Measurements from ENCODE around the gene NR2C2.

DNA sequence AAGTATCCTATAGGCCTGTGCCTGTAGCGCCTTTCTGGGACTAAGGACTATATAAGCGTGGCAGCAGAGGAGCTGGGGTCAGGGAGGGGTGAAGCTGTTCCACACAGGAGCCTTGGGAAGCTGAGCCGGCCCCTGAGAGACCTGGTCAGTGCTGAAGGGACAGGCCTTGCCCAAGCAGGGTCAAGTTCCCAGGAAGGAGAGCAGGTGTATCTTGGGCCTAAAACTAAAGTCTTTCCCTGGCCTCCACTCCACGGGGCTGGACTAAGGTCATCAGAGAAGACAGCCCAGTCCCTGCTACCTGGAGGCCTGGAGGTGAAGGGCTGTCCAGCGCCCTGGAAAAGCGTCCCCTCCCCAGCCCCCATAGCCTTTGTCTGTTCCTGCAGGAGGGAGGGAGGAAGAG, 23.9 kb upstream of the NR2C2 start:
- TF ChIP-seq, protein P1, sequence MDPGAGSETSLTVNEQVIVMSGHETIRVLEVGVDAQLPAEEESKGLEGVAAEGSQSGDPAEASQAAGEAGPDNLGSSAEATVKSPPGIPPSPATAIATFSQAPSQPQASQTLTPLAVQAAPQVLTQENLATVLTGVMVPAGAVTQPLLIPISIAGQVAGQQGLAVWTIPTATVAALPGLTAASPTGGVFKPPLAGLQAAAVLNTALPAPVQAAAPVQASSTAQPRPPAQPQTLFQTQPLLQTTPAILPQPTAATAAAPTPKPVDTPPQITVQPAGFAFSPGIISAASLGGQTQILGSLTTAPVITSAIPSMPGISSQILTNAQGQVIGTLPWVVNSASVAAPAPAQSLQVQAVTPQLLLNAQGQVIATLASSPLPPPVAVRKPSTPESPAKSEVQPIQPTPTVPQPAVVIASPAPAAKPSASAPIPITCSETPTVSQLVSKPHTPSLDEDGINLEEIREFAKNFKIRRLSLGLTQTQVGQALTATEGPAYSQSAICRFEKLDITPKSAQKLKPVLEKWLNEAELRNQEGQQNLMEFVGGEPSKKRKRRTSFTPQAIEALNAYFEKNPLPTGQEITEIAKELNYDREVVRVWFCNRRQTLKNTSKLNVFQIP (CRISPR knock-in tag; IDR thresholded peaks at IDR 0.05; ENCODE audit: borderline replicate concordance, low read depth), result no peak
- TF ChIP-seq ARNTL (CRISPR knock-in tag; IDR thresholded peaks at IDR 0.05; ENCODE audit: borderline replicate concordance, low read depth) (no peak), ZC3H10 (CRISPR knock-in tag; IDR thresholded peaks at IDR 0.05) (no peak), ZFP3 (CRISPR knock-in tag; IDR thresholded peaks at IDR 0.05) (no peak), ESRRG (CRISPR knock-in tag; IDR thresholded peaks at IDR 0.05) (no peak), RARB (CRISPR knock-in tag; IDR thresholded peaks at IDR 0.05) (no peak), PPARA (CRISPR knock-in tag; IDR thresholded peaks at IDR 0.05; ENCODE audit: borderline replicate concordance) (no peak), ZNF565 (CRISPR knock-in tag; conservative IDR thresholded peaks at IDR 0.05; ENCODE audit: low read depth) (no peak), ISL1 (CRISPR knock-in tag; IDR thresholded peaks at IDR 0.05) (no peak), TCF4 (CRISPR knock-in tag; IDR thresholded peaks at IDR 0.05; ENCODE audit: borderline replicate concordance) (no peak), SNAI2 (CRISPR knock-in tag; IDR thresholded peaks at IDR 0.05) (no peak)
- TF ChIP-seq, protein P2, sequence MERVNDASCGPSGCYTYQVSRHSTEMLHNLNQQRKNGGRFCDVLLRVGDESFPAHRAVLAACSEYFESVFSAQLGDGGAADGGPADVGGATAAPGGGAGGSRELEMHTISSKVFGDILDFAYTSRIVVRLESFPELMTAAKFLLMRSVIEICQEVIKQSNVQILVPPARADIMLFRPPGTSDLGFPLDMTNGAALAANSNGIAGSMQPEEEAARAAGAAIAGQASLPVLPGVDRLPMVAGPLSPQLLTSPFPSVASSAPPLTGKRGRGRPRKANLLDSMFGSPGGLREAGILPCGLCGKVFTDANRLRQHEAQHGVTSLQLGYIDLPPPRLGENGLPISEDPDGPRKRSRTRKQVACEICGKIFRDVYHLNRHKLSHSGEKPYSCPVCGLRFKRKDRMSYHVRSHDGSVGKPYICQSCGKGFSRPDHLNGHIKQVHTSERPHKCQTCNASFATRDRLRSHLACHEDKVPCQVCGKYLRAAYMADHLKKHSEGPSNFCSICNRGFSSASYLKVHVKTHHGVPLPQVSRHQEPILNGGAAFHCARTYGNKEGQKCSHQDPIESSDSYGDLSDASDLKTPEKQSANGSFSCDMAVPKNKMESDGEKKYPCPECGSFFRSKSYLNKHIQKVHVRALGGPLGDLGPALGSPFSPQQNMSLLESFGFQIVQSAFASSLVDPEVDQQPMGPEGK (CRISPR knock-in tag; IDR thresholded peaks at IDR 0.05; ENCODE audit: borderline replicate concordance), result no peak
